ENCODE data around the gene TAPT1. TPM values are rescaled to one million over a fixed set of nuclear protein-coding genes. Genes with fewer than 3 reads are reported as not detected.

TAPT1 gene
- polyA plus RNA-seq, 1 of the 3 experiments (the other 2 are of a cell fraction) = 6.2 TPM

- no peak for TF ChIP-seq MXI1 (IDR thresholded peaks at IDR 0.05; ENCODE audit: low read depth, low read length)
- TF ChIP-seq FOSL2 (IDR thresholded peaks at IDR 0.05; ENCODE audit: borderline replicate concordance, low read depth) = no peak
- no peak for TF ChIP-seq ELF1 (IDR thresholded peaks at IDR 0.05)
Measured at GRCh38 chr4:16111533-16111932, 114.7 kb downstream of the TAPT1 start (continued).

GRCh38 chr4:16110661-16111290 is 115.5 kb downstream of the TAPT1 start:
- TF ChIP-seq USF2 (IDR thresholded peaks at IDR 0.05; ENCODE audit: borderline replicate concordance, low read depth, low read length) (no peak), RAD21 (IDR thresholded peaks at IDR 0.05; ENCODE audit: low read length) (no peak), RXRA (IDR thresholded peaks at IDR 0.05; ENCODE audit: borderline replicate concordance, low read depth) (no peak), MXI1 (IDR thresholded peaks at IDR 0.05; ENCODE audit: low read depth, low read length) (no peak), IRF3 (IDR thresholded peaks at IDR 0.05; ENCODE audit: low read depth, low read length) (no peak), EZH2phosphoT487 (IDR thresholded peaks at IDR 0.05; ENCODE audit: borderline replicate concordance, low read depth) (no peak), TCF12 (IDR thresholded peaks at IDR 0.05) (no peak), EP300 (IDR thresholded peaks at IDR 0.05; ENCODE audit: borderline replicate concordance in 1 of 2, low read depth in 1 of 2, low read length in 1 of 2) (no peak), YY1 (IDR thresholded peaks at IDR 0.05; ENCODE audit: low read depth) (no peak), TAF1 (IDR thresholded peaks at IDR 0.05; ENCODE audit: borderline replicate concordance, low read depth, low read length) (no peak), TEAD4 (IDR thresholded peaks at IDR 0.05; ENCODE audit: borderline replicate concordance, insufficient read depth) (no peak), RCOR1 (IDR thresholded peaks at IDR 0.05; ENCODE audit: low read length) (no peak), SIN3A (IDR thresholded peaks at IDR 0.05; ENCODE audit: borderline replicate concordance, low read depth, low read length) (no peak), POLR2AphosphoS5 (IDR thresholded peaks at IDR 0.05; ENCODE audit: low read depth, low read length) (no peak), ELF1 (IDR thresholded peaks at IDR 0.05) (no peak), FOXM1 (IDR thresholded peaks at IDR 0.05; ENCODE audit: low read depth) (no peak)
- TF ChIP-seq, protein P1, sequence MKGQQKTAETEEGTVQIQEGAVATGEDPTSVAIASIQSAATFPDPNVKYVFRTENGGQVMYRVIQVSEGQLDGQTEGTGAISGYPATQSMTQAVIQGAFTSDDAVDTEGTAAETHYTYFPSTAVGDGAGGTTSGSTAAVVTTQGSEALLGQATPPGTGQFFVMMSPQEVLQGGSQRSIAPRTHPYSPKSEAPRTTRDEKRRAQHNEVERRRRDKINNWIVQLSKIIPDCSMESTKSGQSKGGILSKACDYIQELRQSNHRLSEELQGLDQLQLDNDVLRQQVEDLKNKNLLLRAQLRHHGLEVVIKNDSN (IDR thresholded peaks at IDR 0.05; ENCODE audit: borderline replicate concordance, low read depth) = no peak
- TF ChIP-seq, protein P2, sequence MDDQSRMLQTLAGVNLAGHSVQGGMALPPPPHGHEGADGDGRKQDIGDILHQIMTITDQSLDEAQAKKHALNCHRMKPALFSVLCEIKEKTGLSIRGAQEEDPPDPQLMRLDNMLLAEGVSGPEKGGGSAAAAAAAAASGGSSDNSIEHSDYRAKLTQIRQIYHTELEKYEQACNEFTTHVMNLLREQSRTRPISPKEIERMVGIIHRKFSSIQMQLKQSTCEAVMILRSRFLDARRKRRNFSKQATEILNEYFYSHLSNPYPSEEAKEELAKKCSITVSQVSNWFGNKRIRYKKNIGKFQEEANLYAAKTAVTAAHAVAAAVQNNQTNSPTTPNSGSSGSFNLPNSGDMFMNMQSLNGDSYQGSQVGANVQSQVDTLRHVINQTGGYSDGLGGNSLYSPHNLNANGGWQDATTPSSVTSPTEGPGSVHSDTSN (IDR thresholded peaks at IDR 0.05) = no peak
- TF ChIP-seq, protein P3, sequence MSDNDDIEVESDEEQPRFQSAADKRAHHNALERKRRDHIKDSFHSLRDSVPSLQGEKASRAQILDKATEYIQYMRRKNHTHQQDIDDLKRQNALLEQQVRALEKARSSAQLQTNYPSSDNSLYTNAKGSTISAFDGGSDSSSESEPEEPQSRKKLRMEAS (IDR thresholded peaks at IDR 0.05; ENCODE audit: low read depth) = no peak
- WGBS (ENCODE audit: low lambda C conversion rate) = 21% methylated on average over 3 of the region's 3 CpGs
- Histone ChIP-seq H3K79me2 (ENCODE audit: insufficient read depth) (no peaks in the 10 kb centered on the region), H3K36me3 (replicated peaks in 1 of 2; ENCODE audit: control insufficient read depth in 1 of 2, insufficient read depth in 2 of 2, low read length in 1 of 2) (no peaks in the 10 kb centered on the region), H3F3A (replicated peaks; ENCODE audit: insufficient read depth) (no peaks in the 10 kb centered on the region), H2AFZ (ENCODE audit: low read depth) (no peak overlapping the region), H3K27ac (ENCODE audit: low read depth in 2 of 2, low read length in 1 of 2) (no peak overlapping the region), H3K27me3 (ENCODE audit: insufficient read depth) (no peaks in the 10 kb centered on the region; the same call in 1 of the 2 replicates), H4K20me1 (ENCODE audit: insufficient read depth) (no peaks in the 10 kb centered on the region), H3K4me2 (no peak overlapping the region), H3K9me2 (no peaks in the 10 kb centered on the region), H3K4me3 (ENCODE audit: low read depth in 2 of 2, low read length in 1 of 2) (no peak overlapping the region), H3K9ac (no peak overlapping the region), H3K4me1 (ENCODE audit: control insufficient read depth in 1 of 2, insufficient read depth in 2 of 2, low read depth in 1 of 2, low read length in 1 of 2) (no peaks in the 10 kb centered on the region), H3K9me3 (no peaks in the 10 kb centered on the region)
- no peak for DNase-seq
- ChIA-PET CTCF (interaction anchor here (0.9 kb wide), 1 partner anchor 13 kb away, joined by 3 read pairs; no protein-coding TSS in a partner anchor), POLR2A (no interaction called here)
